HepG2 (cell line): ENCODE results near the gene FIS1. TPM values are rescaled to one million over a fixed set of nuclear protein-coding genes. Genes with fewer than 3 reads are reported as not detected.

Experiments used
- CREB1 ChIP-seq, 2 experiments: fragments of 450-650 bp in 1 of 2; IDR thresholded peaks; 2 replicates each; pipeline ENCODE4 v1.6.1; 2016 to 2017; ENCODE audit warnings: control low read depth in 1 of 2, mild to moderate bottlenecking in 1 of 2, missing compliant biosample characterization in 1 of 2, missing genetic modification characterization in 1 of 2
- HCFC1 ChIP-seq: fragments of 150-350 bp; IDR thresholded peaks from 2 replicates; pipeline ENCODE4 v1.6.1; 2014; ENCODE audit warnings: low read depth, low read length
- JARID2 ChIP-seq: sonication (generic); formaldehyde crosslinking; IDR thresholded peaks from 2 replicates; pipeline ENCODE4 v1.8.1; 2023; ENCODE audit warnings: missing genetic modification reagents, inconsistent platforms; ENCODE audit not compliant: insufficient replicate concordance
- NR2C2 ChIP-seq: sonication (generic); formaldehyde crosslinking; IDR thresholded peaks from 2 replicates; pipeline ENCODE4 v1.4.0; 2020; ENCODE audit warnings: missing genetic modification reagents, mild to moderate bottlenecking, moderate library complexity, borderline replicate concordance
- RFX5 ChIP-seq: IDR thresholded peaks from 2 replicates; pipeline ENCODE4 v1.6.1; 2011; ENCODE audit warnings: low read depth, low read length, improper control_type of control experiment
- ZEB1 ChIP-seq: IDR thresholded peaks from 2 replicates; pipeline ENCODE4 v1.6.1; 2012; ENCODE audit warnings: mild to moderate bottlenecking, low read depth, inconsistent platforms; ENCODE audit not compliant: insufficient replicate concordance
- ZKSCAN5 ChIP-seq: sonication (generic); formaldehyde crosslinking; IDR thresholded peaks from 2 replicates; pipeline ENCODE4 v1.5.1; 2020; ENCODE audit warnings: mild to moderate bottlenecking, missing genetic modification reagents
- ZNF3 ChIP-seq: IDR thresholded peaks from 2 replicates; pipeline ENCODE4 v1.7.0; 2017; ENCODE audit warnings: inconsistent platforms
- ZNF335 ChIP-seq: sonication (generic); formaldehyde crosslinking; IDR thresholded peaks from 2 replicates; pipeline ENCODE4 v1.4.0; 2020; ENCODE audit warnings: missing genetic modification reagents
- polyA plus RNA-seq, 8 experiments: library from polyadenylated mRNA; depleted of rRNA in 3 of 8; stranded (reverse) in 7 of 8; unstranded in 1 of 8; fragments of >200 nt; fragmentation: Illumina TruSeq in 4 of 8; extraction: Trizol in 4 of 8; gene quantifications; 2 replicates each; pipeline versions ENCODE4 v1.2.1 to v1.2.3, GENCODE V29; 2011 to 2016; ENCODE audit warnings: low read depth in 4 of 8, missing spikeins in 1 of 8, mixed read lengths in 1 of 8; ENCODE audit not compliant: insufficient read depth in 1 of 8
- total RNA-seq, 5 experiments: library from RNA; depleted of rRNA; stranded (reverse); fragments of >200 nt; fragmentation: Illumina TruSeq; extraction: Trizol; gene quantifications; 2 replicates each; pipeline ENCODE4 v1.2.3, GENCODE V29; 2016; ENCODE audit warnings: low read depth in 1 of 5
- TF ChIP-seq, protein P1 (sequence below), 2 experiments: sonication (generic) in 1 of 2; formaldehyde crosslinking in 1 of 2; IDR thresholded peaks; 2 replicates each; pipeline versions ENCODE4 v1.5.1 to v1.6.1; 2011 to 2020; ENCODE audit warnings: borderline replicate concordance in 1 of 2, low read depth in 1 of 2, low read length in 1 of 2, mild to moderate bottlenecking in 1 of 2, missing genetic modification reagents in 1 of 2, moderate library complexity in 1 of 2
- TF ChIP-seq, protein P2 (sequence below): sonication (generic); formaldehyde crosslinking; IDR thresholded peaks from 2 replicates; pipeline ENCODE4 v1.8.0; 2022; ENCODE audit warnings: mild to moderate bottlenecking, missing genetic modification reagents, moderate library complexity
- TF ChIP-seq, protein P3 (sequence below): sonication (generic); formaldehyde crosslinking; IDR thresholded peaks from 2 replicates; pipeline ENCODE4 v1.5.0; 2020; ENCODE audit warnings: mild to moderate bottlenecking, missing genetic modification reagents, borderline replicate concordance
- TF ChIP-seq, protein P4 (sequence below), 2 experiments: fragments of 450-650 bp in 1 of 2; sonication (generic) in 1 of 2; formaldehyde crosslinking in 1 of 2; IDR thresholded peaks; 2 replicates each; pipeline versions ENCODE4 v1.6.1 to v1.8.0; 2016 to 2022; ENCODE audit warnings: antibody characterized with exemption in 1 of 2, mild to moderate bottlenecking in 1 of 2, missing genetic modification reagents in 1 of 2

Gene FIS1
- total and polyA plus RNA-seq, 2 of the 13 experiments (the other 11 are each of a cell fraction or from before 2014, with no cell fraction given) = 97.5 to 101 TPM

DNA sequence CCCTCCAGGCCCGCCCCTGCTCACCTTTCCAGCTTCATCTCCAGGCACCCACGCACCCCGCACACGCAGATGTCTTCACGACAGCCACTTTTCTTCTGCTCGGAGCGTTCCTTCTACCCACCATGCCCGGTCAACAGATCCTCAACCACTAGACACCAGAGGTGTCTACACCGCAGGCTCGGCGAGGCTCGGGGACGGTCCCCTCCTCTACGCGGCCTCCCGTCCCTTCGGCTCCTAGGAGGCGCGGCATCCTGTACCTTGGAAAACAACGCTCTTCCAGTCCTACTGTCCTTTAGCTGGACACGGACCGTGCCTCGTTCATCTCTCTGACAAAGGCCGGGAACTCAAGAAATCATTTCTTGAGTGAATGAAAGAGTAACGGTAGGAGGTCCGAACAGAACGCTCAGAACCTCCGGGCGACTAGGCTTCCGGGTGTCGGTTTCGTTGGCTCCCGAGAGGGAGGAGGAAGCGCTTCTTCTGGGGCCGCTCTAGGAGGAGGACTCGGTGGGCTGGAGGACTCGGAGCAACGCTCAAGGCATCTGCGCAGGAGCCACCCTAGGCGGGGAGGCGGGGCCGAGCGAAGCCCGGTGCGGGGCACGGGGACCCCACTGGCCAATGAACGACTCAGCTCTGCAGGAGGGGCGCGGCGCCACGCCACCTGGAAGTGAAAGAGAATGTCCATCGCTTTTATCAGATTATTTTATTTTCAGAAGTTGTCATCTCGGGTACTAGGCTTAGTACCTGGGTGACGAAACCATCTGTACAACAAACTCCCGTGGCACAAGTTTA lies 7.2 kb upstream of the FIS1 start (continued):
- TF ChIP-seq ZKSCAN5 (CRISPR knock-in tag) (no peak), ZEB1 (no peak), ZNF335 (CRISPR knock-in tag) (0 out of 2 replicates have a peak, but pooled peaks have one; percentile 65), HCFC1 (peak; percentile 62), CREB1 (IDR thresholded peaks at IDR 0.05) (no peak), CREB1 (CRISPR knock-in tag; IDR thresholded peaks at IDR 0.05) (peak; percentile 49; the same call in 1 of the 2 replicates), RFX5 (peak; percentile 28; the same call in 1 of the 2 replicates), NR2C2 (CRISPR knock-in tag) (peak; percentile 82), ZNF3 (no peak), JARID2 (peak; percentile 52)
- TF ChIP-seq, protein P1, sequence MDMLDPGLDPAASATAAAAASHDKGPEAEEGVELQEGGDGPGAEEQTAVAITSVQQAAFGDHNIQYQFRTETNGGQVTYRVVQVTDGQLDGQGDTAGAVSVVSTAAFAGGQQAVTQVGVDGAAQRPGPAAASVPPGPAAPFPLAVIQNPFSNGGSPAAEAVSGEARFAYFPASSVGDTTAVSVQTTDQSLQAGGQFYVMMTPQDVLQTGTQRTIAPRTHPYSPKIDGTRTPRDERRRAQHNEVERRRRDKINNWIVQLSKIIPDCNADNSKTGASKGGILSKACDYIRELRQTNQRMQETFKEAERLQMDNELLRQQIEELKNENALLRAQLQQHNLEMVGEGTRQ (IDR thresholded peaks at IDR 0.05; ENCODE audit: low read depth, low read length) = peak; percentile 87
- TF ChIP-seq, protein P1 (CRISPR knock-in tag; IDR thresholded peaks at IDR 0.05; ENCODE audit: borderline replicate concordance) = peak; percentile 92; the same call in 1 of the 2 replicates
- TF ChIP-seq, protein P2, sequence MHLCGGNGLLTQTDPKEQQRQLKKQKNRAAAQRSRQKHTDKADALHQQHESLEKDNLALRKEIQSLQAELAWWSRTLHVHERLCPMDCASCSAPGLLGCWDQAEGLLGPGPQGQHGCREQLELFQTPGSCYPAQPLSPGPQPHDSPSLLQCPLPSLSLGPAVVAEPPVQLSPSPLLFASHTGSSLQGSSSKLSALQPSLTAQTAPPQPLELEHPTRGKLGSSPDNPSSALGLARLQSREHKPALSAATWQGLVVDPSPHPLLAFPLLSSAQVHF = no peak
- TF ChIP-seq, protein P3, sequence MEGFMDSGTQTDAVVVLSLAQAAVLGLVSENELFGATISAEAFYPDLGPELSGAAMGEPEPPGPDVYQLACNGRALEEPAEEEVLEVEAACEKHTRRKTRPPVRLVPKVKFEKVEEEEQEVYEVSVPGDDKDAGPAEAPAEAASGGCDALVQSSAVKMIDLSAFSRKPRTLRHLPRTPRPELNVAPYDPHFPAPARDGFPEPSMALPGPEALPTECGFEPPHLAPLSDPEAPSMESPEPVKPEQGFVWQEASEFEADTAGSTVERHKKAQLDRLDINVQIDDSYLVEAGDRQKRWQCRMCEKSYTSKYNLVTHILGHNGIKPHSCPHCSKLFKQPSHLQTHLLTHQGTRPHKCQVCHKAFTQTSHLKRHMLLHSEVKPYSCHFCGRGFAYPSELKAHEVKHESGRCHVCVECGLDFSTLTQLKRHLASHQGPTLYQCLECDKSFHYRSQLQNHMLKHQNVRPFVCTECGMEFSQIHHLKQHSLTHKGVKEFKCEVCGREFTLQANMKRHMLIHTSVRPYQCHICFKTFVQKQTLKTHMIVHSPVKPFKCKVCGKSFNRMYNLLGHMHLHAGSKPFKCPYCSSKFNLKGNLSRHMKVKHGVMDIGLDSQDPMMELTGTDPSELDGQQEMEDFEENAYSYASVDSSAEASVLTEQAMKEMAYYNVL = no peak
- TF ChIP-seq, protein P4, sequence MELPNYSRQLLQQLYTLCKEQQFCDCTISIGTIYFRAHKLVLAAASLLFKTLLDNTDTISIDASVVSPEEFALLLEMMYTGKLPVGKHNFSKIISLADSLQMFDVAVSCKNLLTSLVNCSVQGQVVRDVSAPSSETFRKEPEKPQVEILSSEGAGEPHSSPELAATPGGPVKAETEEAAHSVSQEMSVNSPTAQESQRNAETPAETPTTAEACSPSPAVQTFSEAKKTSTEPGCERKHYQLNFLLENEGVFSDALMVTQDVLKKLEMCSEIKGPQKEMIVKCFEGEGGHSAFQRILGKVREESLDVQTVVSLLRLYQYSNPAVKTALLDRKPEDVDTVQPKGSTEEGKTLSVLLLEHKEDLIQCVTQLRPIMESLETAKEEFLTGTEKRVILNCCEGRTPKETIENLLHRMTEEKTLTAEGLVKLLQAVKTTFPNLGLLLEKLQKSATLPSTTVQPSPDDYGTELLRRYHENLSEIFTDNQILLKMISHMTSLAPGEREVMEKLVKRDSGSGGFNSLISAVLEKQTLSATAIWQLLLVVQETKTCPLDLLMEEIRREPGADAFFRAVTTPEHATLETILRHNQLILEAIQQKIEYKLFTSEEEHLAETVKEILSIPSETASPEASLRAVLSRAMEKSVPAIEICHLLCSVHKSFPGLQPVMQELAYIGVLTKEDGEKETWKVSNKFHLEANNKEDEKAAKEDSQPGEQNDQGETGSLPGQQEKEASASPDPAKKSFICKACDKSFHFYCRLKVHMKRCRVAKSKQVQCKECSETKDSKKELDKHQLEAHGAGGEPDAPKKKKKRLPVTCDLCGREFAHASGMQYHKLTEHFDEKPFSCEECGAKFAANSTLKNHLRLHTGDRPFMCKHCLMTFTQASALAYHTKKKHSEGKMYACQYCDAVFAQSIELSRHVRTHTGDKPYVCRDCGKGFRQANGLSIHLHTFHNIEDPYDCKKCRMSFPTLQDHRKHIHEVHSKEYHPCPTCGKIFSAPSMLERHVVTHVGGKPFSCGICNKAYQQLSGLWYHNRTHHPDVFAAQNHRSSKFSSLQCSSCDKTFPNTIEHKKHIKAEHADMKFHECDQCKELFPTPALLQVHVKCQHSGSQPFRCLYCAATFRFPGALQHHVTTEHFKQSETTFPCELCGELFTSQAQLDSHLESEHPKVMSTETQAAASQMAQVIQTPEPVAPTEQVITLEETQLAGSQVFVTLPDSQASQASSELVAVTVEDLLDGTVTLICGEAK (IDR thresholded peaks at IDR 0.05) = no peak
- TF ChIP-seq, protein P4 (CRISPR knock-in tag; IDR thresholded peaks at IDR 0.05) = peak; percentile 54; the same call in 1 of the 2 replicates
